Testis (tissue), 2 donors: ENCODE measurements around the gene FGB.

ENCODE experiments used
- POLR2A ChIP-seq: fragments of 450-650 bp; IDR thresholded peaks from one replicate; pipeline ENCODE4 v1.6.1; 2017; ENCODE audit warnings: antibody characterized with exemption, mild to moderate bottlenecking, moderate library complexity
- TF ChIP-seq, protein P1 (sequence below), 3 experiments: fragments of 450-650 bp in 2 of 3; fragments of 200-600 bp in 1 of 3; sonication (generic) in 1 of 3; IDR thresholded peaks; one replicate each; pipeline ENCODE4 v1.5.1; 2016 to 2019; ENCODE audit warnings: antibody characterized with exemption in 3 of 3, mild to moderate bottlenecking in 2 of 3, moderate library complexity in 1 of 3

GRCh38 chr4:154584259-154584658 is 21.4 kb downstream of the FGB start:
- TF ChIP-seq, protein P1, sequence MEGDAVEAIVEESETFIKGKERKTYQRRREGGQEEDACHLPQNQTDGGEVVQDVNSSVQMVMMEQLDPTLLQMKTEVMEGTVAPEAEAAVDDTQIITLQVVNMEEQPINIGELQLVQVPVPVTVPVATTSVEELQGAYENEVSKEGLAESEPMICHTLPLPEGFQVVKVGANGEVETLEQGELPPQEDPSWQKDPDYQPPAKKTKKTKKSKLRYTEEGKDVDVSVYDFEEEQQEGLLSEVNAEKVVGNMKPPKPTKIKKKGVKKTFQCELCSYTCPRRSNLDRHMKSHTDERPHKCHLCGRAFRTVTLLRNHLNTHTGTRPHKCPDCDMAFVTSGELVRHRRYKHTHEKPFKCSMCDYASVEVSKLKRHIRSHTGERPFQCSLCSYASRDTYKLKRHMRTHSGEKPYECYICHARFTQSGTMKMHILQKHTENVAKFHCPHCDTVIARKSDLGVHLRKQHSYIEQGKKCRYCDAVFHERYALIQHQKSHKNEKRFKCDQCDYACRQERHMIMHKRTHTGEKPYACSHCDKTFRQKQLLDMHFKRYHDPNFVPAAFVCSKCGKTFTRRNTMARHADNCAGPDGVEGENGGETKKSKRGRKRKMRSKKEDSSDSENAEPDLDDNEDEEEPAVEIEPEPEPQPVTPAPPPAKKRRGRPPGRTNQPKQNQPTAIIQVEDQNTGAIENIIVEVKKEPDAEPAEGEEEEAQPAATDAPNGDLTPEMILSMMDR (IDR thresholded peaks at IDR 0.05), result no peak
- no peak for TF ChIP-seq POLR2A
